NCI-H1436 (cell line): Measurements from ENCODE around the gene MLLT11.

Experiments
- DNase-seq: peaks from one replicate; lab custom pipeline; 2025; lab: John Stamatoyannopoulos, UW

Gene MLLT11

GRCh38 chr1:151060007-151060656, at the start of gene MLLT11:
Gene MLLT11 (plus strand): TSS chr1:151060397. CDS start chr1:151067225, 6,828 bp downstream.
- DNase-seq: peak; percentile 80

GRCh38 chr1:151011154-151011850, 48.9 kb upstream of the MLLT11 start:
- DNase-seq: no peak

- DNase-seq: no peak
These were observed 47.3 kb upstream of the MLLT11 start for GRCh38 chr1:151012684-151013471.

- DNase-seq: no peak
These were observed 46.7 kb upstream of the MLLT11 start for GRCh38 chr1:151013518-151013917.

- DNase-seq: peak; percentile 55
These were observed 35.6 kb upstream of the MLLT11 start for GRCh38 chr1:151024540-151025146.

- no peak for DNase-seq
These were observed 33.7 kb upstream of the MLLT11 start for GRCh38 chr1:151026460-151026859.

- DNase-seq: no peak
These were observed 28.0 kb upstream of the MLLT11 start for GRCh38 chr1:151032164-151032563.

GRCh38 chr1:151035167-151035566, 25.0 kb upstream of the MLLT11 start:
- DNase-seq: no peak

GRCh38 chr1:151036356-151036755, 23.8 kb upstream of the MLLT11 start, which contains the start of gene BNIPL:
Gene BNIPL (plus strand): TSS chr1:151036586. CDS start chr1:151036726, 140 bp downstream.
- DNase-seq: no peak

- no peak for DNase-seq
These were observed 23.2 kb upstream of the MLLT11 start for GRCh38 chr1:151037032-151037431.

- no peak for DNase-seq
These were observed 20.7 kb upstream of the MLLT11 start for GRCh38 chr1:151039521-151039920.

GRCh38 chr1:151043163-151043562, 17.0 kb upstream of the MLLT11 start:
- DNase-seq: no peak

GRCh38 chr1:151047591-151047924, 12.6 kb upstream of the MLLT11 start, which contains the start of gene C1orf56:
Gene C1orf56 (plus strand): TSS chr1:151047751. CDS start chr1:151047848, 97 bp downstream.
- peak; percentile 43 for DNase-seq

- no peak for DNase-seq
These were observed 12.1 kb upstream of the MLLT11 start for GRCh38 chr1:151047925-151048644.

GRCh38 chr1:151048645-151049032, 11.6 kb upstream of the MLLT11 start:
- DNase-seq: no peak

- no peak for DNase-seq
These were observed 10.7 kb upstream of the MLLT11 start for GRCh38 chr1:151049458-151049857.

GRCh38 chr1:151050051-151050688, 10.0 kb upstream of the MLLT11 start:
- DNase-seq: no peak

- DNase-seq: no peak
These were observed 8.7 kb upstream of the MLLT11 start for GRCh38 chr1:151051356-151052009.

- no peak for DNase-seq
These were observed 5.1 kb upstream of the MLLT11 start for GRCh38 chr1:151054971-151055547.

GRCh38 chr1:151055581-151055980, 4.6 kb upstream of the MLLT11 start:
- no peak for DNase-seq
